ENCODE results near the gene CFAP47.
"Not testable (repeated sequence)": the region's sequence is repeated elsewhere in the genome, so short reads cannot be mapped to it uniquely, and the experiment has no call there.

CFAP47 gene

GRCh38 chrX:35919536-35920309 lies at the start of gene CFAP47:
TSS of gene CFAP47 (plus strand) at chrX:35919734. CDS start at chrX:35919800, 66 bp downstream.
- DNase-seq (ENCODE audit: low spot score) = peak; percentile 51

- DNase-seq (ENCODE audit: low spot score) = no peak
These were observed 38.9 kb upstream of the CFAP47 start for GRCh38 chrX:35880601-35881000.

GRCh38 chrX:35886135-35886534 lies 33.4 kb upstream of the CFAP47 start:
- no peak for DNase-seq (ENCODE audit: low spot score)

GRCh38 chrX:35890699-35891098 lies 28.8 kb upstream of the CFAP47 start:
- DNase-seq (ENCODE audit: low spot score) = peak; percentile 54

GRCh38 chrX:35986816-35987215 lies 67.3 kb downstream of the CFAP47 start:
- DNase-seq (ENCODE audit: low spot score) = not testable (repeated sequence)

- DNase-seq (ENCODE audit: low spot score) = no peak
These were observed 87.7 kb downstream of the CFAP47 start for GRCh38 chrX:36007207-36007606.

GRCh38 chrX:36019125-36019524 lies 99.6 kb downstream of the CFAP47 start:
- no peak for DNase-seq (ENCODE audit: low spot score)

- DNase-seq (ENCODE audit: low spot score) = no peak
These were observed 116.0 kb downstream of the CFAP47 start for GRCh38 chrX:36035550-36035949.

- DNase-seq (ENCODE audit: low spot score) = no peak
These were observed 143.2 kb downstream of the CFAP47 start for GRCh38 chrX:36062778-36063177.

- no peak for DNase-seq (ENCODE audit: low spot score)
These were observed 151.5 kb downstream of the CFAP47 start for GRCh38 chrX:36071061-36071460.

GRCh38 chrX:36075009-36075408 lies 155.5 kb downstream of the CFAP47 start:
- not testable (repeated sequence) for DNase-seq (ENCODE audit: low spot score)

- no peak for DNase-seq (ENCODE audit: low spot score)
These were observed 163.7 kb downstream of the CFAP47 start for GRCh38 chrX:36083256-36083655.

- DNase-seq (ENCODE audit: low spot score) = no peak
These were observed 167.8 kb downstream of the CFAP47 start for GRCh38 chrX:36087366-36087765.

- DNase-seq (ENCODE audit: low spot score) = not testable (repeated sequence)
These were observed 169.4 kb downstream of the CFAP47 start for GRCh38 chrX:36088939-36089338.

- no peak for DNase-seq (ENCODE audit: low spot score)
These were observed 182.9 kb downstream of the CFAP47 start for GRCh38 chrX:36102425-36102824.

GRCh38 chrX:36116222-36116621 lies 196.7 kb downstream of the CFAP47 start:
- DNase-seq (ENCODE audit: low spot score) = no peak

GRCh38 chrX:36159254-36159653 lies 239.7 kb downstream of the CFAP47 start:
- DNase-seq (ENCODE audit: low spot score) = no peak

GRCh38 chrX:36160081-36160480 lies 240.5 kb downstream of the CFAP47 start:
- DNase-seq (ENCODE audit: low spot score) = no peak

GRCh38 chrX:36198575-36198974 lies 279.0 kb downstream of the CFAP47 start:
- no peak for DNase-seq (ENCODE audit: low spot score)

- no peak for DNase-seq (ENCODE audit: low spot score)
These were observed 280.4 kb downstream of the CFAP47 start for GRCh38 chrX:36199928-36200327.

- no peak for DNase-seq (ENCODE audit: low spot score)
These were observed 295.4 kb downstream of the CFAP47 start for GRCh38 chrX:36214924-36215323.

GRCh38 chrX:36218801-36219200 lies 299.3 kb downstream of the CFAP47 start:
- DNase-seq (ENCODE audit: low spot score) = no peak

GRCh38 chrX:36234840-36235528 lies 315.4 kb downstream of the CFAP47 start:
- not testable (repeated sequence) for DNase-seq (ENCODE audit: low spot score)

Data from D341Med (cell line).